Prostate gland (tissue), 2 donors: ENCODE data around the gene LONP1. TPM values are rescaled to one million over a fixed set of nuclear protein-coding genes. Genes with fewer than 3 reads are reported as not detected.

Experiments
- DNase-seq: peaks from one replicate; pipeline ENCODE4 v3.0.0-alpha.2; 2019; ENCODE audit warnings: low spot score
- H3K27ac ChIP-seq, 2 donors: fragments of 200-600 bp; sonication (generic); 2 replicates each; pipeline ENCODE4 v1.5.1; 2017 to 2019
- H3K27me3 ChIP-seq: fragments of 200-600 bp; sonication (generic); replicated peaks from 2 replicates; pipeline ENCODE4 v1.5.1; 2019; ENCODE audit not compliant: insufficient read depth
- H3K36me3 ChIP-seq, 2 donors: fragments of 200-600 bp; sonication (generic); 1 replicate in 1 of 2; 2 replicates in 1 of 2; pipeline versions ENCODE4 v1.5.1 to v1.8.1; 2017 to 2019
- H3K4me1 ChIP-seq: fragments of 200-600 bp; sonication (generic); replicated peaks from 2 replicates; pipeline ENCODE4 v1.5.1; 2019
- H3K4me3 ChIP-seq, 2 donors: fragments of 200-600 bp; sonication (generic); 2 replicates each; pipeline ENCODE4 v1.5.1; 2017 to 2019
- H3K9me3 ChIP-seq: fragments of 200-600 bp; sonication (generic); 2 replicates; pipeline ENCODE4 v1.5.1; 2017
- POLR2A ChIP-seq: fragments of 450-650 bp; IDR thresholded peaks from one replicate; pipeline ENCODE4 v1.6.1; 2016; ENCODE audit warnings: antibody characterized with exemption, mild to moderate bottlenecking
- POLR2AphosphoS5 ChIP-seq: sonication (generic); formaldehyde crosslinking; IDR thresholded peaks from one replicate; pipeline ENCODE4 v1.6.1; 2017; ENCODE audit warnings: antibody characterized with exemption
- WGBS: methylation state at CpG from one replicate; pipeline ENCODE4 v1.1.5; 2018; 5-methylcytosine and 5-hydroxymethylcytosine counted together
- intact Hi-C: fragments of 100-400 bp; cut with DNase I; formaldehyde crosslinking; loops from one replicate; pipeline ENCODE4 v1.14.2; 2022
- total RNA-seq, 2 donors: library from RNA; depleted of rRNA; stranded (reverse); fragments of >200 nt; gene quantifications; one replicate each; pipeline ENCODE4 v1.1.0, GENCODE V29; 2016
- TF ChIP-seq, protein P1 (sequence below), 4 experiments: fragments of 200-600 bp in 2 of 4; fragments of 450-650 bp in 2 of 4; sonication (generic) in 2 of 4; IDR thresholded peaks; 1 replicate in 3 of 4; 2 replicates in 1 of 4; pipeline ENCODE4 v1.5.1; 2016 to 2019; ENCODE audit warnings: antibody characterized with exemption in 4 of 4, mild to moderate bottlenecking in 2 of 4, moderate library complexity in 2 of 4

The LONP1 gene
- total RNA-seq, 2 donors from 2014 or later, result 62.7 to 120 TPM

- TF ChIP-seq POLR2AphosphoS5, result no peak
- Histone ChIP-seq H3K4me1 (no peaks in the 10 kb centered on the region), H3K27me3 (no peaks in the 10 kb centered on the region), H3K9me3 (no peaks in the 10 kb centered on the region), H3K27ac (no peak overlapping the region), H3K36me3 (peaks cover 22 to 52% of the 10 kb centered on the region in 2 donors), H3K4me3 (no peak overlapping the region)
- WGBS, result 84% methylated on average over 26 of the region's 26 CpGs
- intact Hi-C loops, result no loop called here
- DNase-seq, result no peak
Observed at GRCh38 chr19:5666921-5667610, 52.9 kb downstream of the LONP1 start.

DNA sequence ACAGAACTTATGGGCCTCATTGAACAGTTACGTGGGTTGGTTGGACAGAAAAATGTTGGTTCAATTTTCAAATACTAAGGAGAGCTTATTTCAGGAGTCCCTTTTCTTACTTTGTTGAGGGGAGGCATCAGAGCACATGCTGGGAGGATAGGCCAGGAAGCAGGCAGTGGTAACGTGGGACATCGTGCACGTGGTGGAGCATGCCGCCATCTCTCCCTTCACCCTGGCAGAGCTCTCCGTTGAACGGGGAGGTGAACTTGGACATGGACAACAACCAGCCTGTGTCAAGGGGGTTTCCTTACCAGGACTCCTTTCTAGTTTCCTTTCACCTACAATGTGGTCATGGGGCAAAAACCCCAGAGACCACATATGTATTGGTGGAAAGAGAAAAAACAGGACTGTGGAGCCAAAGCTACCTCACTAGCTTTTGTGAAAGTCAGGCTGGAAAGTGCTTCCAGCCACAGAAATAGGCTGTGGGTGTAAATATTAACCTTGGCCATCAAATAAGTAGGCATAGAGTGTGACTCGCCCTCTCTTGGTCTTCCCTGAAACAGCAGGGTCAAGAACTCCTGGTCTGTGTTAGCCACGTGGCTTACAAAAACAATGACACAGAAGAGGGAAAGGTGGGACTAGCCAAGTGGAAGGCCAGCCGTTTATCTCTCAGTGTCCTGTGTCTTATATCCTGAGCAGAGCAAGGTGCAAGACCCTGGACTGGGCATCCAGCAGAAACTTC lies 54.0 kb downstream of the LONP1 start:
- H3K9me3 ChIP-seq, result no peaks in the 10 kb centered on the region
- H3K4me3 ChIP-seq, result no peak overlapping the region
- peaks cover 29 to 63% of the 10 kb centered on the region in 2 donors for H3K36me3 ChIP-seq
- no peaks in the 10 kb centered on the region for H3K27me3 ChIP-seq
- DNase-seq, result no peak
- WGBS, result 81% methylated on average over 10 of the region's 10 CpGs
- no peak for TF ChIP-seq POLR2A
- TF ChIP-seq, protein P1, sequence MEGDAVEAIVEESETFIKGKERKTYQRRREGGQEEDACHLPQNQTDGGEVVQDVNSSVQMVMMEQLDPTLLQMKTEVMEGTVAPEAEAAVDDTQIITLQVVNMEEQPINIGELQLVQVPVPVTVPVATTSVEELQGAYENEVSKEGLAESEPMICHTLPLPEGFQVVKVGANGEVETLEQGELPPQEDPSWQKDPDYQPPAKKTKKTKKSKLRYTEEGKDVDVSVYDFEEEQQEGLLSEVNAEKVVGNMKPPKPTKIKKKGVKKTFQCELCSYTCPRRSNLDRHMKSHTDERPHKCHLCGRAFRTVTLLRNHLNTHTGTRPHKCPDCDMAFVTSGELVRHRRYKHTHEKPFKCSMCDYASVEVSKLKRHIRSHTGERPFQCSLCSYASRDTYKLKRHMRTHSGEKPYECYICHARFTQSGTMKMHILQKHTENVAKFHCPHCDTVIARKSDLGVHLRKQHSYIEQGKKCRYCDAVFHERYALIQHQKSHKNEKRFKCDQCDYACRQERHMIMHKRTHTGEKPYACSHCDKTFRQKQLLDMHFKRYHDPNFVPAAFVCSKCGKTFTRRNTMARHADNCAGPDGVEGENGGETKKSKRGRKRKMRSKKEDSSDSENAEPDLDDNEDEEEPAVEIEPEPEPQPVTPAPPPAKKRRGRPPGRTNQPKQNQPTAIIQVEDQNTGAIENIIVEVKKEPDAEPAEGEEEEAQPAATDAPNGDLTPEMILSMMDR (IDR thresholded peaks at IDR 0.05), result no peak
- TF ChIP-seq POLR2AphosphoS5, result no peak
- intact Hi-C loops, result no loop called here
- H3K27ac ChIP-seq, result no peak overlapping the region
- no peaks in the 10 kb centered on the region for H3K4me1 ChIP-seq

- no peak for DNase-seq
- no peaks in the 10 kb centered on the region for H3K27me3 ChIP-seq
- 97% methylated on average over 2 of the region's 2 CpGs for WGBS
- no peak overlapping the region for H3K4me3 ChIP-seq
- H3K36me3 ChIP-seq, result peaks cover 29 to 65% of the 10 kb centered on the region in 2 donors
- no peaks in the 10 kb centered on the region for H3K9me3 ChIP-seq
- H3K4me1 ChIP-seq, result no peaks in the 10 kb centered on the region
- H3K27ac ChIP-seq, result no peak overlapping the region
- intact Hi-C loops, result no loop called here
- TF ChIP-seq POLR2AphosphoS5 (no peak), POLR2A (no peak)
- TF ChIP-seq, protein P1 (IDR thresholded peaks at IDR 0.05), result no peak
Observed at GRCh38 chr19:5664515-5664914, 55.4 kb downstream of the LONP1 start.

- Histone ChIP-seq H3K4me1 (no peaks in the 10 kb centered on the region), H3K4me3 (no peak overlapping the region), H3K9me3 (no peaks in the 10 kb centered on the region), H3K27me3 (no peaks in the 10 kb centered on the region), H3K36me3 (peaks cover 29 to 62% of the 10 kb centered on the region in 2 donors), H3K27ac (no peak overlapping the region)
- WGBS, result 95% methylated on average over 17 of the region's 17 CpGs
- TF ChIP-seq POLR2A, result no peak
- no peak for TF ChIP-seq POLR2AphosphoS5
- TF ChIP-seq, protein P1 (IDR thresholded peaks at IDR 0.05), result no peak
- no peak for DNase-seq
- intact Hi-C loops, result no loop called here
Observed at GRCh38 chr19:5663904-5664303, 56.0 kb downstream of the LONP1 start.

DNA sequence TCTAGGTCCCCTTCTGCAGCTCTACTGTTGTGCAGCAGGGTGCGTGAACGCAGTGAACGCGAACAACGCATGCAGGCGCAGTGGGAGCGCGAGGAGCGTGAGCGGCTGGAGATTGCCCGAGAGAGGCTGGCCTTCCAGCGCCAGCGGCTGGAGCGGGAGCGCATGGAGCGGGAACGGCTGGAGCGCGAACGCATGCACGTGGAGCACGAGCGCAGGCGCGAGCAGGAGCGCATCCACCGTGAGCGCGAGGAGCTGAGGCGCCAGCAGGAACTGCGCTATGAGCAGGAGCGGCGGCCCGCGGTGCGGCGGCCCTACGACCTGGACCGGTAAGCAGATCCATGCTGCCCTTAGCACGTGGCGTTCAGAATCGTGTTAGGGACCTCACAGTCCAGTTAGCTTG lies 58.5 kb downstream of the LONP1 start:
- Histone ChIP-seq H3K27ac (no peak overlapping the region), H3K4me1 (no peaks in the 10 kb centered on the region), H3K36me3 (peaks cover 31 to 55% of the 10 kb centered on the region in 2 donors), H3K9me3 (no peaks in the 10 kb centered on the region), H3K4me3 (no peak overlapping the region), H3K27me3 (no peaks in the 10 kb centered on the region)
- 97% methylated on average over 42 of the region's 42 CpGs for WGBS
- DNase-seq, result no peak
- intact Hi-C loops, result no loop called here
- TF ChIP-seq, protein P1 (IDR thresholded peaks at IDR 0.05), result no peak
- TF ChIP-seq POLR2A (no peak), POLR2AphosphoS5 (no peak)
